HG02973 (cell line): ENCODE data around the gene PHF19.
A peak's percentile ranks its signal among the peaks of the same experiment; 100 is the strongest.

Experiments
- ATAC-seq: cut with Tn5 transposase; IDR thresholded peaks from one replicate; pipeline ENCODE4 v1.9.1; 2021; ENCODE audit warnings: moderate library complexity; ENCODE audit not compliant: unreplicated experiment

PHF19 gene

GRCh38 chr9:120876842-120877240, at the start of gene PHF19:
PHF19 (minus strand) TSS chr9:120877188; CDS start chr9:120874741, 2,447 bp downstream.
- ATAC-seq: peak; percentile 13

GRCh38 chr9:120926397-120926928, 49.5 kb upstream of the PHF19 start, which contains the start of gene TRAF1:
TRAF1 (minus strand) TSS chr9:120926796; CDS start chr9:120926075, 721 bp downstream.
- peak; percentile 20 for ATAC-seq

- ATAC-seq: peak; percentile 38
Measured at GRCh38 chr9:120925535-120926396, 48.8 kb upstream of the PHF19 start.

GRCh38 chr9:120924698-120925534, 47.9 kb upstream of the PHF19 start:
- no peak for ATAC-seq

GRCh38 chr9:120923620-120924328, 46.8 kb upstream of the PHF19 start:
- no peak for ATAC-seq

GRCh38 chr9:120922404-120923195, 45.6 kb upstream of the PHF19 start:
- no peak for ATAC-seq

- ATAC-seq: no peak
Measured at GRCh38 chr9:120921661-120922181, 44.7 kb upstream of the PHF19 start.

- ATAC-seq: no peak
Measured at GRCh38 chr9:120920806-120921178, 43.8 kb upstream of the PHF19 start.

- no peak for ATAC-seq
Measured at GRCh38 chr9:120919843-120920805, 43.1 kb upstream of the PHF19 start.

- no peak for ATAC-seq
Measured at GRCh38 chr9:120918931-120919842, 42.2 kb upstream of the PHF19 start.

- ATAC-seq: no peak
Measured at GRCh38 chr9:120917929-120918762, 41.2 kb upstream of the PHF19 start.

- no peak for ATAC-seq
Measured at GRCh38 chr9:120916991-120917880, 40.2 kb upstream of the PHF19 start.

GRCh38 chr9:120916588-120916987, 39.6 kb upstream of the PHF19 start:
- no peak for ATAC-seq

- no peak for ATAC-seq
Measured at GRCh38 chr9:120915854-120916470, 39.0 kb upstream of the PHF19 start.

- no peak for ATAC-seq
Measured at GRCh38 chr9:120914953-120915352, 38.0 kb upstream of the PHF19 start.
